ENCODE data around the gene PPOX.

PPOX gene

GRCh38 chr1:161193561-161194235 lies 27.5 kb downstream of the PPOX start:
- no peak for DNase-seq (ENCODE audit: low read depth)
- H3K4me3 ChIP-seq (ENCODE audit: low read depth, low read length) = no peak overlapping the region

DNA sequence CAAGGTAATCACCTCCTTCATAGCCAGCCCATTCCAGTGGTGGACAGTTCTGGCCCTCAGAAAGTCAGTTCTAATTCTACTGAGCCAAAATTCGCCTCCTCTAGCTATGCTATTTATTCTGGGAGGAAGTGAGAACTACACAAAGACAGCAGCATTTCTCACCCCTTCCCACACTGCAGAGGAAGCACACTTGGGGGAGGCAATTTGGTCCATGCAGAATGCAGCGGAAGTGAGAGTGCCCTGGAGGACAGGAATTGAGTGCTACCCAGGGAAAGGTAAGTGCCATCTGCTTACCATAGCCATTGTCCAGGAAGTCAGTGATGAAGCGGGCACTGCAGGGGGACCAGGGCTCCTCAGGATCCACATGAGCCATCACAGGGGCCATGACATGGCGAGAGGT lies 28.9 kb downstream of the PPOX start:
- no peak overlapping the region for H3K4me3 ChIP-seq (ENCODE audit: low read depth, low read length)
- DNase-seq (ENCODE audit: low read depth) = no peak

DNA sequence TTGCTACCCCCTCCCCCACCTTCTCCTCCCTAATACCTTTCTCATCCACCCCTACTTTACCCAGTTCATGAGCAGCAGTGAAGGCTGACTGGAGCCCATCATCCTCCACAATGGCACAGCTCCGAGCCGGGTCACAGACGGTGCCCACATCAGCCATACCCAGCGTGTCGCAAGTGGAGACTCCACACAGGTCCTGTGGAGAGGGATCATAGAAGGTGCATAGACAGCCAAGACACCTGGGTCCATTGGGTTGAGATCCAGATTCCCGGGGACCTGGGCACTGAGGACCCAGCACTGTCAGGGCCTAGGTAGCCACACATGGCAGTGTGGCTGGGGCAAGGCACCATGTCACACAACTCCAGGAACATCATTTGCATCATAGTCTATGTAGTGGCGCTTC lies 29.9 kb downstream of the PPOX start:
- DNase-seq (ENCODE audit: low read depth) = no peak
- H3K4me3 ChIP-seq (ENCODE audit: low read depth, low read length) = no peak overlapping the region

GRCh38 chr1:161196521-161197451 lies 30.6 kb downstream of the PPOX start:
- peak overlapping the region; percentile 47 for H3K4me3 ChIP-seq (ENCODE audit: low read depth, low read length)
- DNase-seq (ENCODE audit: low read depth) = peak; percentile 65

DNA sequence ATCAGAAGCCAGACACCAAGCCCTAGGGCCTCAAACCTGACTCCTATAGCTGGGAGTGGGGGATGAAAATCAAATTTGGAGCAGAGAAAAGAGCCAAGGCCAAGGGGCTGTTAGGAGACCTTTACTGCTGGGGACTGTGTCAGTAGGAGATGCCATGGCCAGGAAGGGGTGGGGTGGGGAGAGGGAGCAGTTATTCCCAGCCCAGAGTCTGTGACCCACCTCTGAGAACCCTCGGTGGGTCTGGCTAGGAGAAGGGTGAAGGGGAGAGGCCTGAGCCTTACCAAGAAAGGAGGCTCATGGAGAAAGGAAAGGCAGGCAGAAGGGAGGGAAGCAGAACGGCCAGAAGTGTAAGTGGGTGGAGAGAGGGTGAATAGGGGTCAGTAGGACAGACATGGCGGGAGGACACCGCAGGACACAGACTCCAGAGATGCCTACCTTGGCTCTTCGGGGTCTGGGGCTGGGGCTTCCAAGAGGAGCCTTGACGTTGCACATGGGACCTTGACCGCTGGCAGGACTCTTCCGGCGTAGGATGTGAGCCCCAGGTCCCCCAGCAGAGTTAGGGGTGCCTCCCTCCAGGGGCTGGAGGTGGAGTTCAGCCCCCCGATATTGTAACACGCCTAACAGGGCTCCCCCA lies 31.5 kb downstream of the PPOX start:
- H3K4me3 ChIP-seq (ENCODE audit: low read depth, low read length) = peak overlapping the region; percentile 47

DNA sequence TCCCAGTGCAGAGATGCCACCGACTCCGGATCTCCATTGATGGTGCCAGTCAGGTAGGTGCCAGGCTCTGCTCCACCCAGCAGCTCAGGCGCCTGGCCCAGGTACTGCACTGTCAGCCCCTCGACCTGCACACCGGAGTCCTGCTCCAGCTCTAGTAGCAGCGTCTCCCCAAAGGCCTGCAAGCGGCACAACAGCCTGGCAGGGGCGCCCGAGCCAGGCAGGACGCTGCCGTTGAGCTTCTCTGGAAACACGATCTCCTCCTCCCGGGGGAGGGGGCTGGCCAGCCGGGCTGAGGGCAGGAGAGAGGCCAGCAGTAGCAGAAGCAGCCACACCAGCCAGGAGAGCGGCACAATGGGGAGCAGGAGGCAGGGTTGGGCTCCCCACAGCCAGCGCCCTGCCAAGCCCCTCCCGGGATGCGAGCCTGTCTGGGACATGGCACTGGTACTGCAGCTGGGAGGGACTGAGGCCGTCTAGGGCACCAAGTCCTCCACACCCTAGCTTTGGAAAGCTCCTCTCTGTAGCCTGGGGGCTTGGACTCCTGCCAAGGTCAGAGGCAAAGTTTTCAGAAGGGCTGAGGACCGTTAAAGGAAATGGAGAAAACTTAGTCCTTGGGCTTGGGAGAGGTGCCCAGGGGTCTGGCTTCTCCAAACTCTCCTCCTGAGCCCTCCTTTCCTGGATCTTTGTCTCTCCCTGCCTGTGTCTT lies 32.1 kb downstream of the PPOX start:
- H3K4me3 ChIP-seq (ENCODE audit: low read depth, low read length) = peak overlapping the region; percentile 47
- DNase-seq (ENCODE audit: low read depth) = no peak

More for the DNA sequence above, 31.5 kb downstream of the PPOX start:
- DNase-seq (ENCODE audit: low read depth) = no peak

GRCh38 chr1:161198897-161199431 lies 32.7 kb downstream of the PPOX start, which contains the start of gene ADAMTS4:
Gene ADAMTS4 (minus strand): TSS chr1:161199054. CDS start chr1:161198627, 427 bp downstream.
- H3K4me3 ChIP-seq (ENCODE audit: low read depth, low read length) = peak within 1 kb of the TSS; percentile 47
- DNase-seq (ENCODE audit: low read depth) = peak; percentile 68

GRCh38 chr1:161199506-161200139 lies 33.4 kb downstream of the PPOX start:
- DNase-seq (ENCODE audit: low read depth) = no peak
- no peak overlapping the region for H3K4me3 ChIP-seq (ENCODE audit: low read depth, low read length)

DNA sequence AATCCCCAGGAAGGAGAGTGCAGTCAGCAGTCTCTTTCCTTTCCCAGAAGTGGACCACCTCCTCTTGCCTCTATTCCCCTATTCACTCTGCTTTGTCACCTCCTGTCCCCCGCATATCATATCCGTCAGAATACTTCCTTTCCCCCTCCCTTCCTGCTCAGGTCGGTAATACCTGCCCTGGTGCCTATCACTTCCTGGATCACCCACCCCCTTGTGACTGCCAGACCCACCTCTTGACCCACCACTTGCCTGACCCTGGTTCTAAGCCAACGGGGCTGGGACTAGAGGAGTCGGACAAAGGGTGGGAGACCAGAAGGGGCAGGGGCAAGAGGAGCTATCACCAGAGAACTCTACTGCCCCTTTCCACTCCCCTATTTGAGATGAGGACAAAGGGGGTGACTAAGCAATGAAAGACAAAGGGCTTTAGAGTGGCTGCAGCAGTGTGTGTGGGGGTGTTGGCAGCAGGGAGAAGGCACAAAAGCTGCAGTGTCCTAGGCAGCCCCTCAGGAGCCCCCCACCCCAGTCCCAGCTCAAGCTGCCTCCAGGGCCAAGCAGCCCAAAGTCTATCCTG lies 34.3 kb downstream of the PPOX start:
- no peak for DNase-seq (ENCODE audit: low read depth)
- H3K4me3 ChIP-seq (ENCODE audit: low read depth, low read length) = no peak overlapping the region

- H3K4me3 ChIP-seq (ENCODE audit: low read depth, low read length) = peak overlapping the region; percentile 83
- peak; percentile 74 for DNase-seq (ENCODE audit: low read depth)
Measured at GRCh38 chr1:161200992-161201835, 35.0 kb downstream of the PPOX start.

GRCh38 chr1:161201836-161202712 lies 35.8 kb downstream of the PPOX start, which contains the start of gene NDUFS2:
Gene NDUFS2 (plus strand): TSS chr1:161202367. CDS start chr1:161202386, 19 bp downstream.
- peak within 1 kb of the TSS; percentile 83 for H3K4me3 ChIP-seq (ENCODE audit: low read depth, low read length)
- peak; percentile 98 for DNase-seq (ENCODE audit: low read depth)

DNA sequence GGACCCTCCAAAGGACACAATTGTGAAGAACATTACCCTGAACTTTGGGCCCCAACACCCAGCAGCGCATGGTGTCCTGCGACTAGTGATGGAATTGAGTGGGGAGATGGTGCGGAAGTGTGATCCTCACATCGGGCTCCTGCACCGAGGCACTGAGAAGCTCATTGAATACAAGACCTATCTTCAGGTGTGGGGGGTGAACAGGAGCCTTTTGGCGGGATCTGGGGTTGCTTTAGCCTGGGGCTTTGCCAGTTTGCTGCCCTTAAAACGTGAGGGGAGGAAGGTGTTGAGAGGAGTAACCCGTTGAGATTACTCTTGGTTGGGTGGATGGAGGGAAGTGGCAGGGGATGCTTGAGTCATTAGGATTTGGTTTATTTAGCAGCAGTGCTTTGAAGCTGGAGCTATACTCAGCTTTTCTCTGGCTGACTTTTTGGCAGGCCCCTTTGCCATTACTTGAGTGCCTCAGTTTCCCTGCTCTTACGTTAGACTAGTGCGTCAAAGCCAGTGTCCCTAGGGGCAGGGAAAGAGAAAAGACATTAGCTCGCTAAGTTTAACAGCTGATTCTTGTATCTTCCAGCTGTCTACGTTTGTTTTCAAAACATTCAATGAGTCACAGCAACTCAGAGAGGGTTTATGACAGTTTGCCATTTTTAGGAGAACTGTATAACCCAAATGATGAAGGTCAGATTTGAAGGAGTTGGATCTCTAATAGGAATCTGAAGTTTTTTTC lies 40.4 kb downstream of the PPOX start:
- no peak for DNase-seq (ENCODE audit: low read depth)
- H3K4me3 ChIP-seq (ENCODE audit: low read depth, low read length) = no peak overlapping the region

DNA sequence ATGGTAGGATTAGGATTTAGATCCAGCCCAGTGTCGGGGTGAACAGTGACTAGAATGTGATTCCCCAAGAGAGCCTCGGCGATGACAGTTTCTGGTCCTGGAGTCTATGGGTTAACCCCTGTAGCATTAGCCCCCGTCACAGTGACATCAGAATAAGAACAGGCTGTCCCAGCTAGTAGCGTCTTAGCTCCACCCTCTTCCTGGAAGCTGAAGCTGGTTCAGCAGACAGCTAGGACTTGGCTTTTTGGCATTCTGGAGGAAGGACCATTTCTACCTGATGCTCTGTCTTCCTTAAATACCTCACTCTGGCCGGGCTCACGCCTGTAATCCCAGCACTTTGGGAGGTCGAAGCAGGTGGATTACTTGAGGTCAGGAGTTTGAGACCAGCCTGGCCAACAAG lies 40.9 kb downstream of the PPOX start:
- DNase-seq (ENCODE audit: low read depth) = peak; percentile 81
- no peak overlapping the region for H3K4me3 ChIP-seq (ENCODE audit: low read depth, low read length)

DNA sequence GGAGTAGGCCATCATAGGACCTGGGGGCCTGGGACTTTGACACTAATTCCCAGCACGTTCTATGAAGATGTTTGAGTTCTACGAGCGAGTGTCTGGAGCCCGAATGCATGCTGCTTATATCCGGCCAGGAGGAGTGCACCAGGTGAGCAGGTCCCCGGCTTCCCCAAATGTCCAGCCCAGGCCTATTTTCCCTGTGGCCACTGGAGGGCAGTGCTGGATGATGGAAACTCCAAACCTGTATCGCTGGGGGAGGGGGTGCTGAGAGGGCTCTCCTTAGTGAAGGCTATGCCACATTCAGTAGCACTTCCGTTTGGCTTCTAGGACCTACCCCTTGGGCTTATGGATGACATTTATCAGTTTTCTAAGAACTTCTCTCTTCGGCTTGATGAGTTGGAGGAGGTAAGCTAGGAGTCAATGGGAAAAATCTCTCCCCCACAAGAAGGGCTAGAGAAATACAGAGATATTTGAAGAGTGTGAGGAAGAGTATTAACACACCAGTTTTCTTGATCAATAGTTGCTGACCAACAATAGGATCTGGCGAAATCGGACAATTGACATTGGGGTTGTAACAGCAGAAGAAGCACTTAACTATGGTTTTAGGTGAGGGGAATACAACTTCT lies 43.7 kb downstream of the PPOX start:
- H3K4me3 ChIP-seq (ENCODE audit: low read depth, low read length) = no peak overlapping the region
- no peak for DNase-seq (ENCODE audit: low read depth)

DNA sequence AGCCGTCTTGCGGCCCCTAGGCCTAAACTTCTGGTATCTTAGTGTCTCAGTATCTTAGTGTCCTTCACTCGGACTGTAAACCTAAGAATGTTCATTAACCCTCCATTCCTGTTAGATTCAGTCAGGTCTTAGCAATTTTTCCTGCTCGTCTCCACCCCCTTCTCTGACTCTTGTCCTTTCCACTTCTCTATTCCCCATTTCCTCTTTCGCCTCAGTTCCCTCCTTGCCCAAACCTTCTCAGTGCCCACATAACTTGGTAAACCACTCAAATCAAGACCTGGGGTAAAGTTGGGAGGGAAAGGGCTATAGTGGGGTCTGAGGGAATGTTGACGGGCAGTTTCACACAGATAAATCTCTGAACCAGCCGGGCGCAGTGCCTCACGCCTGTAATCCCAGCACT lies 48.1 kb downstream of the PPOX start:
- no peak overlapping the region for H3K4me3 ChIP-seq (ENCODE audit: low read depth, low read length)
- no peak for DNase-seq (ENCODE audit: low read depth)

DNA sequence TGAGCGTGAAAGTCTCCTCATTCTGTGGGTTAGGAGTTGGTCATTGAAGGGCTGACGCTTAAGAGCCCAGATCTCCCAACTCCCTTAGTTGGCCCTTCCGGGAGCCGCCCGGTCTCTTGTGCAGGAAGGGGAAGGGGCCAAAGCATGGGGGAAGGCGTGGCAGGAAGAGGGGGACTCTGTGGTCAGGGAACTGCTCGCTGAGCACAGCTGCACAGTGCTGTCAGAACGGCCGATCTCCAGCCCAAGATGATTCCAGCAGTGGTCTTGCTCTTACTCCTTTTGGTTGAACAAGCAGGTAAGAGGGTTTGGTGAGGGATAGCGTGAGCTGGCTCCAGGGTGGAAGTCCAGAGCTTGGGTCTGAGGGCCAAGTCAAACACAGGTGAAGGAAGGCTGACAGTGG lies 48.9 kb downstream of the PPOX start, which contains the start of gene FCER1G:
TSS of gene FCER1G (plus strand) at position 220 of the 400 bp plus-strand sequence. CDS start at position 247, 27 bp downstream.
- H3K4me3 ChIP-seq (ENCODE audit: low read depth, low read length) = no peak within 1 kb of the TSS
- no peak for DNase-seq (ENCODE audit: low read depth)
